GM18951 (cell line): ENCODE measurements around the gene UBE2G2.

ENCODE experiments used
- POLR2A ChIP-seq: IDR thresholded peaks from 4 replicates; pipeline ENCODE4 v1.6.1; 2011; ENCODE audit warnings: mild to moderate bottlenecking; ENCODE audit not compliant: insufficient read length, insufficient read depth; ENCODE audit errors: extremely low read depth
- in situ Hi-C: fragments of 300-500 bp; cut with MboI; formaldehyde crosslinking; loops from one replicate; pipeline ENCODE4 v1.12.0; 2022; ENCODE audit warnings: low sequenced_read_pairs, mixed read lengths, inconsistent platforms; ENCODE audit not compliant: unreplicated experiment

Gene UBE2G2

GRCh38 chr21:44729336-44730027 lies 72.1 kb downstream of the UBE2G2 start:
- in situ Hi-C loops, result no loop called here
- TF ChIP-seq POLR2A, result no peak

GRCh38 chr21:44728716-44729115 lies 72.9 kb downstream of the UBE2G2 start:
- in situ Hi-C loops, result no loop called here
- no peak for TF ChIP-seq POLR2A

GRCh38 chr21:44727757-44728156 lies 73.9 kb downstream of the UBE2G2 start:
- in situ Hi-C loops, result no loop called here
- TF ChIP-seq POLR2A, result no peak

GRCh38 chr21:44727321-44727720 lies 74.3 kb downstream of the UBE2G2 start:
- in situ Hi-C loops, result no loop called here
- no peak for TF ChIP-seq POLR2A

GRCh38 chr21:44726826-44727225 lies 74.8 kb downstream of the UBE2G2 start:
- TF ChIP-seq POLR2A, result no peak
- in situ Hi-C loops, result no loop called here

- no peak for TF ChIP-seq POLR2A
- in situ Hi-C loops, result no loop called here
Observed at GRCh38 chr21:44724926-44725325, 76.7 kb downstream of the UBE2G2 start.

- no peak for TF ChIP-seq POLR2A
- in situ Hi-C loops, result no loop called here
Observed at GRCh38 chr21:44724196-44724595, 77.4 kb downstream of the UBE2G2 start.

GRCh38 chr21:44723177-44724131 lies 78.2 kb downstream of the UBE2G2 start:
- in situ Hi-C loops, result no loop called here
- TF ChIP-seq POLR2A, result no peak

- TF ChIP-seq POLR2A, result no peak
- in situ Hi-C loops, result no loop called here
Observed at GRCh38 chr21:44722731-44723130, 78.9 kb downstream of the UBE2G2 start.

GRCh38 chr21:44720170-44720569 lies 81.5 kb downstream of the UBE2G2 start:
- in situ Hi-C loops, result no loop called here
- TF ChIP-seq POLR2A, result no peak
